Neuronal stem cell (in vitro differentiated cells): ENCODE results near the gene CCL18.
A peak's percentile ranks its signal among the peaks of the same experiment; 100 is the strongest.

Source experiments
- DNase-seq: peaks from one replicate; pipeline ENCODE4 v3.0.0-alpha.2; 2013; ENCODE audit warnings: low spot score
- H2AFZ ChIP-seq: one replicate; pipeline ENCODE4 v1.6.1; 2013; ENCODE audit warnings: mild to moderate bottlenecking, low read length, inconsistent platforms
- H2AK5ac ChIP-seq: 2 replicates; pipeline ENCODE4 v1.6.1; 2013; ENCODE audit warnings: low read depth, mild to moderate bottlenecking, inconsistent platforms, low read length, moderate library complexity, mixed read lengths
- H2BK120ac ChIP-seq: 2 replicates; pipeline ENCODE4 v1.6.1; 2013; ENCODE audit warnings: low read depth, mild to moderate bottlenecking, inconsistent platforms, low read length, moderate library complexity, mixed read lengths
- H2BK12ac ChIP-seq: one replicate; pipeline ENCODE4 v1.6.1; 2013; ENCODE audit warnings: low read length, inconsistent platforms
- H2BK15ac ChIP-seq: 2 replicates; pipeline ENCODE4 v1.6.1; 2013; ENCODE audit warnings: mild to moderate bottlenecking, low read length, inconsistent platforms, mixed read lengths
- H2BK5ac ChIP-seq: one replicate; pipeline ENCODE4 v1.6.1; 2013; ENCODE audit warnings: inconsistent platforms, mild to moderate bottlenecking, low read length, moderate library complexity
- H3K14ac ChIP-seq: one replicate; pipeline ENCODE4 v1.6.1; 2013; ENCODE audit warnings: low read length, inconsistent platforms
- H3K18ac ChIP-seq: 2 replicates; pipeline ENCODE4 v1.6.1; 2013; ENCODE audit warnings: low read length, inconsistent platforms
- H3K23ac ChIP-seq: 2 replicates; pipeline ENCODE4 v1.6.1; 2013; ENCODE audit warnings: low read depth, mild to moderate bottlenecking, mixed read lengths, low read length, inconsistent platforms; ENCODE audit not compliant: poor library complexity
- H3K27ac ChIP-seq: replicated peaks from 3 replicates; pipeline ENCODE4 v1.5.1; 2013; ENCODE audit warnings: low read length, inconsistent platforms
- H3K27me3 ChIP-seq, 3 experiments: 2 replicates each; pipeline ENCODE4 v1.6.1; 2013; ENCODE audit warnings: low read length in 3 of 3, mild to moderate bottlenecking in 2 of 3, inconsistent platforms in 1 of 3, low read depth in 1 of 3, mixed read lengths in 1 of 3, moderate library complexity in 1 of 3; ENCODE audit not compliant: control insufficient read depth in 3 of 3, insufficient read depth in 3 of 3
- H3K36me3 ChIP-seq, 2 donors: replicated peaks in 1 of 2; 2 replicates each; pipeline ENCODE4 v1.6.1; 2013; ENCODE audit warnings: low read length in 2 of 2; ENCODE audit not compliant: control insufficient read depth in 2 of 2, insufficient read depth in 2 of 2
- H3K4ac ChIP-seq: 2 replicates; pipeline ENCODE4 v1.6.1; 2013; ENCODE audit warnings: inconsistent platforms, mild to moderate bottlenecking, low read length, moderate library complexity
- H3K4me1 ChIP-seq, 2 donors: 1 replicate in 1 of 2; 2 replicates in 1 of 2; pipeline ENCODE4 v1.6.1; 2013; ENCODE audit warnings: low read length in 2 of 2, low read depth in 1 of 2; ENCODE audit not compliant: control insufficient read depth in 2 of 2, insufficient read depth in 1 of 2
- H3K4me2 ChIP-seq: one replicate; pipeline ENCODE4 v1.6.1; 2013; ENCODE audit warnings: mild to moderate bottlenecking, low read length, inconsistent platforms; ENCODE audit not compliant: insufficient read depth, poor library complexity, severe bottlenecking
- H3K4me3 ChIP-seq, 2 donors: 2 replicates each; pipeline ENCODE4 v1.5.1; 2013; ENCODE audit warnings: low read length in 2 of 2, mild to moderate bottlenecking in 2 of 2, inconsistent platforms in 1 of 2, moderate library complexity in 1 of 2
- H3K79me1 ChIP-seq: one replicate; pipeline ENCODE4 v1.6.1; 2013; ENCODE audit warnings: low read depth, mild to moderate bottlenecking, inconsistent platforms, low read length, moderate library complexity
- H3K9ac ChIP-seq: one replicate; pipeline ENCODE4 v1.6.1; 2013; ENCODE audit warnings: mild to moderate bottlenecking, low read depth, low read length, inconsistent platforms; ENCODE audit not compliant: poor library complexity
- H3K9me3 ChIP-seq, 2 donors: replicated peaks in 1 of 2; 2 replicates each; pipeline versions ENCODE3 to v1.6.1; 2013; ENCODE audit warnings: low read length in 2 of 2, mild to moderate bottlenecking in 2 of 2, inconsistent platforms in 1 of 2, low read depth in 1 of 2, mixed read lengths in 1 of 2, moderate library complexity in 1 of 2; ENCODE audit not compliant: control insufficient read depth in 2 of 2, insufficient read depth in 1 of 2
- H4K8ac ChIP-seq: one replicate; pipeline ENCODE4 v1.6.1; 2013; ENCODE audit warnings: low read depth, mild to moderate bottlenecking, inconsistent platforms, low read length, moderate library complexity
- H4K91ac ChIP-seq: one replicate; pipeline ENCODE4 v1.6.1; 2013; ENCODE audit warnings: low read length, low read depth, mild to moderate bottlenecking, inconsistent platforms; ENCODE audit not compliant: poor library complexity
- WGBS, 2 donors: extraction: QIAGEN DNeasy Blood & Tissue Kit; methylation state at CpG; one replicate each; pipeline ENCODE4 v1.1.7; 2013; ENCODE audit warnings: missing lambda C conversion rate in 2 of 2, mixed read lengths in 1 of 2; ENCODE audit not compliant: insufficient read length in 2 of 2, insufficient replicate concordance in 1 of 2; ENCODE audit errors: extremely low coverage in 2 of 2; 5-methylcytosine and 5-hydroxymethylcytosine counted together

Gene CCL18

GRCh38 chr17:36017799-36018198 is 46.3 kb upstream of the CCL18 start, which contains the start of gene CCL23:
TSS of gene CCL23 (minus strand) at chr17:36017972. CDS start at chr17:36017897, 75 bp downstream.
- no peak within 1 kb of the TSS for H3K27ac ChIP-seq
- H3K4ac ChIP-seq: no peak within 1 kb of the TSS
- H2BK12ac ChIP-seq: no peak within 1 kb of the TSS
- no peak within 1 kb of the TSS for H3K4me3 ChIP-seq
- H3K4me1 ChIP-seq: no peaks in the 10 kb centered on the region
- WGBS, 2 donors: no CpG with 5 or more reads among the region's 6 CpGs
- H3K4me2 ChIP-seq: no peak within 1 kb of the TSS
- H3K14ac ChIP-seq: no peak within 1 kb of the TSS
- no peak within 1 kb of the TSS for H2BK15ac ChIP-seq
- H3K18ac ChIP-seq: no peak within 1 kb of the TSS
- no peak within 1 kb of the TSS for H4K8ac ChIP-seq
- H3K23ac ChIP-seq: no peak within 1 kb of the TSS
- H3K9me3 ChIP-seq: no peaks in the 10 kb centered on the region
- DNase-seq: no peak
- no peak within 1 kb of the TSS for H2BK5ac ChIP-seq
- no peak within 1 kb of the TSS for H4K91ac ChIP-seq
- no peak within 1 kb of the TSS for H2AK5ac ChIP-seq
- peaks cover 0 to 3% (median 0%) of the 10 kb centered on the region in 3 experiments for H3K27me3 ChIP-seq
- no peak within 1 kb of the TSS for H2BK120ac ChIP-seq
- no peaks in the 10 kb centered on the region for H3K36me3 ChIP-seq
- no peaks in the 10 kb centered on the region for H3K79me1 ChIP-seq
- no peak within 1 kb of the TSS for H3K9ac ChIP-seq
- H2AFZ ChIP-seq: no peak within 1 kb of the TSS

- no peaks in the 10 kb centered on the region for H3K27me3 ChIP-seq
- H2AK5ac ChIP-seq: no peak overlapping the region
- no peak overlapping the region for H3K23ac ChIP-seq
- no peak overlapping the region for H3K9ac ChIP-seq
- H3K18ac ChIP-seq: no peak overlapping the region
- no peak for DNase-seq
- no peak overlapping the region for H2BK5ac ChIP-seq
- H3K36me3 ChIP-seq: no peaks in the 10 kb centered on the region
- no peaks in the 10 kb centered on the region for H3K79me1 ChIP-seq
- H2BK120ac ChIP-seq: no peak overlapping the region
- no peak overlapping the region for H2BK12ac ChIP-seq
- H3K4me3 ChIP-seq: no peak overlapping the region
- H3K4ac ChIP-seq: no peak overlapping the region
- H2BK15ac ChIP-seq: no peak overlapping the region
- H3K14ac ChIP-seq: no peak overlapping the region
- H4K8ac ChIP-seq: no peak overlapping the region
- H3K27ac ChIP-seq: no peak overlapping the region
- H4K91ac ChIP-seq: no peak overlapping the region
- no CpG with 5 or more reads among the region's 2 CpGs for WGBS, 2 donors
- no peaks in the 10 kb centered on the region for H3K4me1 ChIP-seq
- H2AFZ ChIP-seq: no peak overlapping the region
- H3K4me2 ChIP-seq: no peak overlapping the region
- no peaks in the 10 kb centered on the region for H3K9me3 ChIP-seq
These were observed 44.6 kb upstream of the CCL18 start for GRCh38 chr17:36019423-36019822.

GRCh38 chr17:36024106-36024869 is 39.8 kb upstream of the CCL18 start:
- H4K8ac ChIP-seq: no peak overlapping the region
- no peaks in the 10 kb centered on the region for H3K27me3 ChIP-seq
- WGBS, 2 donors: no CpG with 5 or more reads among the region's 6 CpGs
- H2BK120ac ChIP-seq: no peak overlapping the region
- no peak overlapping the region for H3K4me3 ChIP-seq
- H2BK12ac ChIP-seq: peak overlapping the region; percentile 16
- no peak overlapping the region for H3K9ac ChIP-seq
- H2BK5ac ChIP-seq: no peak overlapping the region
- no peak overlapping the region for H3K27ac ChIP-seq
- peak overlapping the region; percentile 75 for H3K18ac ChIP-seq
- H3K14ac ChIP-seq: no peak overlapping the region
- no peak overlapping the region for H3K23ac ChIP-seq
- H3K4me1 ChIP-seq: no peaks in the 10 kb centered on the region
- H2AK5ac ChIP-seq: no peak overlapping the region
- H2BK15ac ChIP-seq: no peak overlapping the region
- H4K91ac ChIP-seq: no peak overlapping the region
- DNase-seq: no peak
- no peak overlapping the region for H3K4me2 ChIP-seq
- no peak overlapping the region for H3K4ac ChIP-seq
- no peaks in the 10 kb centered on the region for H3K36me3 ChIP-seq
- H2AFZ ChIP-seq: no peak overlapping the region
- no peaks in the 10 kb centered on the region for H3K79me1 ChIP-seq
- no peaks in the 10 kb centered on the region for H3K9me3 ChIP-seq

GRCh38 chr17:36027761-36028160 is 36.3 kb upstream of the CCL18 start:
- Histone ChIP-seq H3K79me1 (no peaks in the 10 kb centered on the region), H3K18ac (no peak overlapping the region), H3K4me3 (no peak overlapping the region), H3K4ac (no peak overlapping the region), H3K4me2 (no peak overlapping the region), H3K4me1 (peaks cover 4 to 6% of the 10 kb centered on the region in 2 donors), H3K36me3 (no peaks in the 10 kb centered on the region), H3K27ac (no peak overlapping the region), H3K27me3 (peaks cover 0 to 8% (median 0%) of the 10 kb centered on the region in 3 experiments), H2BK5ac (no peak overlapping the region), H2BK12ac (no peak overlapping the region), H2AK5ac (no peak overlapping the region), H3K9me3 (no peaks in the 10 kb centered on the region), H3K14ac (no peak overlapping the region), H4K91ac (no peak overlapping the region), H4K8ac (no peak overlapping the region), H3K23ac (no peak overlapping the region), H3K9ac (no peak overlapping the region), H2BK15ac (no peak overlapping the region), H2AFZ (no peak overlapping the region), H2BK120ac (no peak overlapping the region)
- no peak for DNase-seq
- no CpG with 5 or more reads among the region's 4 CpGs for WGBS, 2 donors
